Measurements from ENCODE around the gene MYO5C.
"Not testable (repeated sequence)": the region's sequence is repeated elsewhere in the genome, so short reads cannot be mapped to it uniquely, and the experiment has no call there.

MYO5C gene

GRCh38 chr15:52241489-52241888 lies 54.1 kb downstream of the MYO5C start:
- DNase-seq (ENCODE audit: low spot score) = no peak

GRCh38 chr15:52240166-52240565 lies 55.4 kb downstream of the MYO5C start:
- no peak for DNase-seq (ENCODE audit: low spot score)

- DNase-seq (ENCODE audit: low spot score) = not testable (repeated sequence)
These were observed 56.5 kb downstream of the MYO5C start for GRCh38 chr15:52238989-52239525.

- DNase-seq (ENCODE audit: low spot score) = no peak
These were observed 57.5 kb downstream of the MYO5C start for GRCh38 chr15:52238149-52238548.

GRCh38 chr15:52236013-52236412 lies 59.6 kb downstream of the MYO5C start:
- DNase-seq (ENCODE audit: low spot score) = no peak

GRCh38 chr15:52234596-52235541 lies 60.7 kb downstream of the MYO5C start:
- DNase-seq (ENCODE audit: low spot score) = no peak

- peak; percentile 12 for DNase-seq (ENCODE audit: low spot score)
These were observed 62.2 kb downstream of the MYO5C start for GRCh38 chr15:52233405-52233804.

GRCh38 chr15:52232327-52232726 lies 63.3 kb downstream of the MYO5C start:
- no peak for DNase-seq (ENCODE audit: low spot score)

- no peak for DNase-seq (ENCODE audit: low spot score)
These were observed 65.5 kb downstream of the MYO5C start for GRCh38 chr15:52230073-52230472.

- no peak for DNase-seq (ENCODE audit: low spot score)
These were observed 66.7 kb downstream of the MYO5C start for GRCh38 chr15:52228921-52229320.

GRCh38 chr15:52227456-52227855 lies 68.1 kb downstream of the MYO5C start:
- DNase-seq (ENCODE audit: low spot score) = peak; percentile 85

GRCh38 chr15:52225230-52225629 lies 70.4 kb downstream of the MYO5C start:
- no peak for DNase-seq (ENCODE audit: low spot score)

- no peak for DNase-seq (ENCODE audit: low spot score)
These were observed 71.4 kb downstream of the MYO5C start for GRCh38 chr15:52224211-52224610.

- no peak for DNase-seq (ENCODE audit: low spot score)
These were observed 73.9 kb downstream of the MYO5C start for GRCh38 chr15:52221730-52222129.

- no peak for DNase-seq (ENCODE audit: low spot score)
These were observed 74.5 kb downstream of the MYO5C start for GRCh38 chr15:52220937-52221660.

GRCh38 chr15:52220251-52220650 lies 75.4 kb downstream of the MYO5C start:
- no peak for DNase-seq (ENCODE audit: low spot score)

GRCh38 chr15:52218816-52219215 lies 76.8 kb downstream of the MYO5C start:
- no peak for DNase-seq (ENCODE audit: low spot score)

- no peak for DNase-seq (ENCODE audit: low spot score)
These were observed 77.2 kb downstream of the MYO5C start for GRCh38 chr15:52218371-52218770.

GRCh38 chr15:52217186-52217585 lies 78.4 kb downstream of the MYO5C start:
- no peak for DNase-seq (ENCODE audit: low spot score)

GRCh38 chr15:52214553-52214952 lies 81.1 kb downstream of the MYO5C start:
- no peak for DNase-seq (ENCODE audit: low spot score)

- no peak for DNase-seq (ENCODE audit: low spot score)
These were observed 82.4 kb downstream of the MYO5C start for GRCh38 chr15:52213206-52213605.

GRCh38 chr15:52208306-52208946 lies 87.2 kb downstream of the MYO5C start:
- DNase-seq (ENCODE audit: low spot score) = peak; percentile 62
